Activated T-cell treated with anti-CD3 and anti-CD28 coated beads, Interleukin-2, amount 50 U/mL, for 24 hours (primary cell): ENCODE data around the gene LTC4S.

Experiments used
- DNase-seq: peaks from one replicate; pipeline ENCODE4 v3.0.0-alpha.2; 2020
- H3K27ac Mint-ChIP-seq: 2 replicates; pipeline ENCODE4 v1.8.0; 2020; ENCODE audit warnings: mild to moderate bottlenecking, mixed read lengths
- H3K27me3 Mint-ChIP-seq: 2 replicates; pipeline ENCODE4 v1.8.0; 2020; ENCODE audit warnings: mixed read lengths
- H3K36me3 Mint-ChIP-seq: 2 replicates; pipeline ENCODE4 v1.8.0; 2020; ENCODE audit warnings: low read depth, mixed read lengths
- H3K4me1 Mint-ChIP-seq: 2 replicates; pipeline ENCODE4 v1.8.0; 2020; ENCODE audit warnings: low read depth, mixed read lengths
- H3K4me3 Mint-ChIP-seq: 2 replicates; pipeline ENCODE4 v1.8.0; 2020; ENCODE audit warnings: mild to moderate bottlenecking, moderate library complexity, mixed read lengths
- H3K9me3 Mint-ChIP-seq: 2 replicates; pipeline ENCODE4 v1.8.0; 2020; ENCODE audit warnings: mixed read lengths

LTC4S gene

DNA sequence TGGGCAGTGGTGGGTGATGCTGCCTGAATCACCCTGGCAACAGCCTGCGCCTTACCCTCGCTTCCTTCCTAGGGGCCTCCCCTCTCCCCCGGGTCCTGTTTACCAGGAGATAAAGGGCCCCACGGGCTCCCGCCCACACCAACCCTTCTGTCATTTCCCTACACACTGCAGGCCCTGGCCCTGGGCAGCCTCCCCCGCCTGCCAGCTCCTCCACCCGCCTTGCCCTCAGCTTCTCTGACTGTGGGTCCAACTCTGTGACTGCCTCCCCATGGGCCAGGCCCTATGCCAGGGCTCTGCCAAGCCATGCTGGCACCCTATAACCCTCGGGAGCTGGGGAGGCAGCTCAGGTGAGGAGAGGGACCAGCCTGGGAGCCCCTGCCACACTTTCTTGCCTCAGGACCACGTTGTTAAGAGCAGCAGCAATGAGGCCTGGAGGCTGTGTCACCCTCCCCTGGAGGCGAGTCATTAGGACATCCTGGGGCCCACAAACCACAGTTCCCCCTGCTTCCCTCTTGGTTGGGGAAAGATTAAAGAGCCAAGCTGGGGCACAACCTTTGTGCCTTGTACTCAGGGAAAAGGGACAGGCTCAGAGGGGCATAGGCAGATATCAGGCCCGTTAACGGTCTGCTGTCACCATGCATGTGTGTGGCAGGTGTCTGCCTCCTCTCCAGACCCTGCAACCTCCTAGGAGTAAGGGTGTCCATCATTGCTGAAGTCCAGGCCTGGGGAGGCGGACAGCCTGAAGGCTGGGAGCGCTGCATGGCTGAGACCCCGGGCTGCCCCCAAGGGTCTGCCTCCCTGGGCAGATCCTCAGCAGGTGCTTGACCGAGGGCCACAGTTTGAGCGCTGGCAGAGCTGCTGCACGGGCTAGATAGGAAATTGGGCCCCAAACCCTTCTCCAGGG is 10.1 kb downstream of the LTC4S start:
- Mint-ChIP-seq H3K27me3 (no peaks in the 10 kb centered on the region), H3K36me3 (peaks cover 18% of the 10 kb centered on the region), H3K4me1 (peaks cover 39% of the 10 kb centered on the region), H3K4me3 (peak overlapping the region; percentile 83), H3K27ac (peak overlapping the region; percentile 81), H3K9me3 (no peaks in the 10 kb centered on the region)
- DNase-seq, result peak; percentile 68

DNA sequence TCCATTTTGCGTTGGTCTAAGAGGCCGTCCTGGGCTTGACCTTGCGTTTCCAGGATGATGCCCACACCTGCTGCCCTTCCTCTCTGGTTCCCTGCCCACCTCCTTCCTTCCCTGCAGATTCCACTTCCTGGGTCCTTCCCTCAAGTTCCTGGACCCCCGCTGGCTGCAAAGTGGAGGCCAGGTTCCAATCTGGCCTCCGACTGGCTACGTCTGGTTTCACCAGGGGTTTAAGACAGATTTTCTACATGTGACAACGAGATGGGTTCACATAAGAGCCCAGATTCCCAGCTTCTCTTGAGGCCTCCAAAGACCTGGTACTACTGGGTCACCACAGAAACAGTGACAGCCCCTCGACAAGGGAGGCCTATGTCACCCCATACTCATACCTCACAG is 10.8 kb downstream of the LTC4S start:
- Mint-ChIP-seq H3K4me3 (peak overlapping the region; percentile 83), H3K4me1 (peaks cover 39% of the 10 kb centered on the region), H3K36me3 (peaks cover 11% of the 10 kb centered on the region), H3K9me3 (no peaks in the 10 kb centered on the region), H3K27me3 (no peaks in the 10 kb centered on the region), H3K27ac (peak overlapping the region; percentile 44)
- no peak for DNase-seq

DNA sequence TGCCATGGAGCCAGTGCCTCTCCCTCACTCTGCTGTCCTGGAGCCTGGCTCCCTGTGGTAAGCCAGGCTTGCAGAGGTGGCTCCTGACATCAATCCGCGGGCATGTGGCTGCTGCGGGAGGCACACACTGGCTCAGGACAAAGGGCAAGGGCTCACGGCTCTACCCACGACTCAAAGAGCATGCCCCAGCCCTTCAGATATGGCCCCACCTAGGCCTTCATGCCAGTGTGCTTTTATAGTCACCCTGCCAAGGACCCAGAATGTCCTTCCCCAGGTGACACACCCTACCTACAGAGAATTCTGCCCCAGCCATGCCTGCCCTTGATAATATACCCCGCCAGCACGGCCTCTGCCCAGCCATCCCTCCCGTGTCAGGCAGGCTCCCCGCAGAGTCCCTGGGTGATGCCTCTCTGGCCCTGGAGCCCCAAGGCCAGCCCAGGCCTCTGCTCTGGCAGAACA is 11.3 kb downstream of the LTC4S start:
- Mint-ChIP-seq H3K27me3 (no peaks in the 10 kb centered on the region), H3K27ac (peak overlapping the region; percentile 81), H3K36me3 (peaks cover 7% of the 10 kb centered on the region), H3K9me3 (no peaks in the 10 kb centered on the region), H3K4me1 (peaks cover 39% of the 10 kb centered on the region), H3K4me3 (peak overlapping the region; percentile 83)
- DNase-seq, result no peak

DNA sequence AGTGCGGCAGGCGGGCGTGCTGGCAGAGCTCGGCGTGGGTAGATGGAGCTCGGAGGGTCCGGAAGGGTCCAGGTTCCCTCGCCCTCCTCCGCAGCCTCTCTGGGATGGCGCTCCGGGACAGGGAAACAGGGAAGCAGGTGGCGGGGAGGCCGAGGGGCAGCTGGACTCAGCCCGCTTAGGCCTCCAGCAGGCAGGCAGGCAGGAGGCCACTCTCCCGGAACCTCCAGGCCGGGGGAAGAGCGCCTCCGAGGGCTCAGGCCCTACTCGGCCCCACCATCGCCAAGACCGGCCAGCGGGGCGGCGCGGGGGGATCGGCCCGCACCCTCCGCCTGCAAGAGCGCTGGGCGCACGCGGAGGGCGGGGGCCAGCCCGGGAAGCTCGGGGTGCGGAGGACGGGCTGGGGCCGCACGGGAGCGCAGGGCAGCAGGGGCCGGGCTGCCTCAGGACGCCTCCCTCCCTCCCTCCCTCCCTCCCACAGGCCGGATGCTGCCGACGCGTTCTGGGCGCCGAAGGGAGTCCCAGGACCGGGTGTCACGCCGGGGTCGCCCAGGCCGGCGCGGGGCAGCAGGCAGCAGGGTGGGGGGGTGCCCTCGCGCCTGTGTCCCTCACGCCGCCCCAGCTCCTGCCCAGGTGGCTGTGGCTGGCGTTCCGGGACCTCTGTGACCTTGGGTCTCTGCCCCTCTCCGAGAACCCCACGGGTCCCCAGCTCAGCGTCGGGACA is 11.9 kb downstream of the LTC4S start:
- H3K27me3 Mint-ChIP-seq, result no peaks in the 10 kb centered on the region
- peaks cover 11% of the 10 kb centered on the region for H3K36me3 Mint-ChIP-seq
- no peak for DNase-seq
- H3K4me1 Mint-ChIP-seq, result peaks cover 39% of the 10 kb centered on the region
- peak overlapping the region; percentile 81 for H3K27ac Mint-ChIP-seq
- no peaks in the 10 kb centered on the region for H3K9me3 Mint-ChIP-seq
- peak overlapping the region; percentile 83 for H3K4me3 Mint-ChIP-seq

DNA sequence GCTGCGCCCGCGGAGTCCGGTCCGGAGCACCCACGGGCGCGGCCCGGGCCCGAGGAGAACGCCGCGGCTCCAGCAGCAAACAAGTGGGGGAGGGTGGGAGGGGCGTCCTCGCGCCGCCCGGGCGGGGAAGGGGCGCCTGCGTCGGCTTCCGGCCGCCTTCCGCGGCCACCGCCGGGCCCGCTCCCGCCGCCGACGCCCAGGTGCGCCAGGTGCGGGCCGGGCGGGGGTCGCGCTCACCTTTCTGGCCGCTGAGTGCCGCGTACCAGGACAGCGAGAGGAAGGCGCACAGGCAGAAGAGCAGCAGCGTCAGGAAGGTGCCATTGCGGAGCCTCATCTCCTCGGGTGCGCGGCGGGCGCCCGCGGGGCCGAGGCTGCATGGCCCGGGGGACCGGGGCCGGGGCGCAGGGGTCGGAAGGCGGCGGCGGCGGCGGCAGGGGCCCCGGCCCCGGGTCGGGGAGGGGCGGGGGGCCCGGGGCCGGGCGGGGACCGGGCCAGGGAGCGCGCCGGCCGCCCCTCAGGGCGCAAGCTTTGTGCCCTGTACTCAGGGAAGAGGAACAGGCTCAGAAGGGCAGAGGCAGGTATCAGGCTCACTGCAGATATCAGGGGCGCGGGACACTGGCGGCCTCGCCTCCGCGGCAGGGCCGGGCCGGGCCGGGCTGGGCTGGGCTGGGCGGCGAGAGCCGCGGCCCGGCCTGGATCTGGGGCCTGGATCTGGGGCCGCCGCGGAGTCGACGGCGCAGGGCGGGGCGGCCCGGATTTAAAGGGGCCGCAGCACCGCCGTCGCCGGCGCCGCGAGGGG is 12.7 kb downstream of the LTC4S start, which contains the start of gene MGAT4B:
TSS of gene MGAT4B (minus strand) at position 617 of the 799 bp plus-strand sequence. CDS start at position 334, 283 bp downstream.
- Mint-ChIP-seq H3K27ac (no peak within 1 kb of the TSS), H3K36me3 (peaks cover 11% of the 10 kb centered on the region), H3K27me3 (no peaks in the 10 kb centered on the region)

DNA sequence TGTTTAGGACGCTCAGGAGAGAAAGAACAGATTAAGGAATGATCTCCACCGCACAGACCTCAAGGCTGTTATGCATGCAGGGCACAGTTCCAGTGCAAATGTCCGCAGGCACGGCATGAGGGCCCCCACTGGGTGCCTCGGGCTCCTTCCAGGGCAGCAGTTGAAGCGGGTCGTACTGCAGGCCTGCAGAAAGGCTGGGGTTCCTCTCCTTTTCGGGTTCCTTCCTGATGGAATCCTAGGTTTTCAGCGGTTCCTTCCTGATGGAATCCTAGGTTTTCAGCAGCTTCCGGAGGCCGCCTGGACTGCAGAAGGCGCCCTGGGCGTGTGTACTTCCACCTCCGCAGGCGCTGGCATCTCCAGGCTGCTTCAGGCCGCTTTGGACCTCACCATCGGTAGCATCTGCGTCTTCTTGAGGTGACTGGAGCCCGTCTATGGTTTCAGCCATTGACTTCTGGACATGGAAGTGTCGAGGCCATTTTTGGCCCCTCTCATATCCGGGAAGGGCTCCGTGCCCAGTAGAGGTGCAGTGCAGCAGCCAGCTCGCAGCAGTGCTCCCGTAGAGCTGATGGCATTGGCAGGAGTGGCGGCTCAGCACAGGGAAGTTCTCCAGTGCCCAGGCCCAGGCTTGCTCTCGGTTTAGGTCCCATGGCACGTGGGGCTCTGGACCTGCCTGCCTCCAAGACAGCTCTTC is 18.5 kb downstream of the LTC4S start:
- no peak overlapping the region for H3K27ac Mint-ChIP-seq
- no peak overlapping the region for H3K4me3 Mint-ChIP-seq
- peaks cover 7% of the 10 kb centered on the region for H3K4me1 Mint-ChIP-seq
- peaks cover 42% of the 10 kb centered on the region for H3K36me3 Mint-ChIP-seq
- H3K9me3 Mint-ChIP-seq, result no peaks in the 10 kb centered on the region
- DNase-seq, result no peak
- peaks cover 4% of the 10 kb centered on the region for H3K27me3 Mint-ChIP-seq

More for the DNA sequence above, 12.7 kb downstream of the LTC4S start, which contains the start of gene MGAT4B:
- Mint-ChIP-seq H3K4me1 (peaks cover 39% of the 10 kb centered on the region), H3K4me3 (peak within 1 kb of the TSS; percentile 73), H3K9me3 (no peaks in the 10 kb centered on the region)
- peak; percentile 80 for DNase-seq

DNA sequence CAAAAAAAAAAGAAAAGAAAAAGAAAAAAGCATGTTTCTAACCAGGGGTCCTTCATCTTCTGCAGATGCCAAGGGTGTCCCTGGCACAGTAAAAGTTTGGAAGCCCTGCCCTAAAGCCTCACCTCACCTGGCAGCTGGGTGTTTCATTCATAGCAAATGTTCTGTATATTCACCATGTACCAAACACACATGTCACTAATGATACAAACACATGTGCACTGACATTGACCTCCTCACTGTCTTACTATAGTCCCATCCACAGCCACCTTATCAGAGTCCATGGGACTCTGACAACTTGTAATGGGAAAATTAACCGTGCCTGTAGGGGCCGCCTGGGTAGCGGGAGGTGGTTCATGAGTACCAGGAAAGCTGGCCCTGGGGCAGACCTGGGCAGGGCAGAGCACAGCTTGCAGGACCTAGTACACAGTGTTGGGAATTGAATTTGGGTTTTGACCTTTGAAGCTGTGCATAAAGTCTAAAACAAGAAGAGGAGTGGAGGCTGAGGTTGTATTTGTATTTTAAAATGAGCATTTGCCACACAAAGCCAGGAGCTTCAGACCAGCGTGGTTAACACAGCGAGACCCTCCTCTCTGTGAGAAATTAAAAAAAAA is 19.3 kb downstream of the LTC4S start:
- Mint-ChIP-seq H3K27me3 (peaks cover 4% of the 10 kb centered on the region), H3K4me1 (peaks cover 12% of the 10 kb centered on the region), H3K27ac (no peak overlapping the region), H3K36me3 (peaks cover 42% of the 10 kb centered on the region), H3K9me3 (no peaks in the 10 kb centered on the region), H3K4me3 (no peak overlapping the region)
- DNase-seq, result no peak

DNA sequence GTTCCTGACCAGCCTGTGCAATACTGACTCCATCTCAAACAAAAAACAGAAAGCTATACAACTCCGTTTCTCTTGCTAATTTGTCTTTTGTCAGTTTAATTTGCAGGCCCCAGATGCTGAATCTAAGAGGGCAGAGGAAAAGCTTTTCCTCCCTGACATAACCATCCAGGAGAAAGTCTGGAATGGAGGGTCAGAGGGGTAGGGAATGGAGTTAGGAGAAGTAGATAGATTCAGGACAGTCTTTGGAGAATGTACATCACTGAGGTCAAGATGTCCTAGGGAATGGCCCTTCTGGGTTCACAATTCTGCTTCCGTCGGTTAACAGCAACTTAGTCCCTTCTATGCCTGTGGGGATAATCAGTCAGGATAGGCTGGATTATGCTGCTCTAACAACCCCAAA is 20.3 kb downstream of the LTC4S start:
- no peaks in the 10 kb centered on the region for H3K9me3 Mint-ChIP-seq
- H3K36me3 Mint-ChIP-seq, result peaks cover 42% of the 10 kb centered on the region
- H3K4me3 Mint-ChIP-seq, result no peak overlapping the region
- DNase-seq, result no peak
- no peak overlapping the region for H3K27ac Mint-ChIP-seq
- peaks cover 17% of the 10 kb centered on the region for H3K4me1 Mint-ChIP-seq
- peaks cover 4% of the 10 kb centered on the region for H3K27me3 Mint-ChIP-seq

DNA sequence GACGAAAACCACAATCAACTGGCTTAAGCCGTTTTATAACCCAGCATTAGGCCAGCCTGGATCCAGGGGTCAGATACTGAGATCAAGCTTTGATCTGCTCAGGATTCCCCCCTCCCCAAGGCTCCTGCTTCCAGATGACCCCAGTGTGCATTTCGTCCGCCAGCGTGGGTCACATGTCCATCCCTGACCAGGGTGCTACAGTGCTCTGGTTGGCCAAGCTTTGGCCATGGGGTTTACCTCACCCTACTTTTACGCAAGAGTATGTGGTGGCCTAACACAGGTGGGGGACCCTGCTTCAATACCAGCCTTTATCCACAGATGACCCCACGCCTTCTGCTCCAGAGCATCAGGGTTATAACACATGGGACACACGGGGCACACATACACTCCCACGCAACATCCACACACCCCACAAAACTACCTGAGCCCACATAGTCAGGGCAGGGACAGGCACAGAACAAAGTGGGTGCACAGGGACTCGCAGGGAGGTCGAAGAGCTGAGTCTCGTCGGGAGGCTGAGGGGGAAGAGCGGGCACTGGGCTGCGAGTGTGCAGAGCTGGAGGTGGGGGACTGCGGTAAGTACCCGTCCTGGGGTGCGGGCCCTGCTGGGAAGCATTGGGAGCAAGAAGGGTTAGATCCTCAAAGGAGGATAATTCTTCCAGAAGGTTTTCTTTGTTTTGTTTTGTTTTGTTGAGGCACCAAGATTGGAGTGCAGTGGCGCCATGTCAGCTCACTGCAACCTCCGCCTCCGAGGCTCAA is 21.9 kb downstream of the LTC4S start:
- no peak for DNase-seq
- no peak overlapping the region for H3K27ac Mint-ChIP-seq
- peaks cover 30% of the 10 kb centered on the region for H3K4me1 Mint-ChIP-seq
- no peaks in the 10 kb centered on the region for H3K9me3 Mint-ChIP-seq
- H3K36me3 Mint-ChIP-seq, result peaks cover 38% of the 10 kb centered on the region
- no peak overlapping the region for H3K4me3 Mint-ChIP-seq
- peaks cover 4% of the 10 kb centered on the region for H3K27me3 Mint-ChIP-seq

DNA sequence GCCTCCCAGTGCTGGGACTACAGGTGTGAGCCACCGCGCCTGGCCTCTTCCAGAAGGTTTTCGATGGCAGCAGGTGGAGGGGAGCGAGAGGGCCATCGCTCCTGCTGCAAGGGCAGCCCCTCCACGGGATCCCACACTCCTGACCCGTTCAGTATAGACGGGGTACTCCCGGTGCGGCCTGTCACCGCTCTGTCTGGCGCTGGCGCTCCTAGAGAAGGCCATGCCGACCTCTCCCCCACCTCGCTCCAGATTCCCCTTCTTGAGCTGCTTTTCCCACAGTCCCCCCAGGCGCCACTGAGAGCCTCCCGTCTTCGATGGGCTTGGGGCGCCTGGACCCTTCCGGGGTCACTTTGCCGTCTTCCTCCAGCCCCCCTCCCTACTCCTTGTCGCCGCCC is 22.6 kb downstream of the LTC4S start:
- Mint-ChIP-seq H3K27me3 (peaks cover 4% of the 10 kb centered on the region), H3K4me3 (no peak overlapping the region), H3K27ac (no peak overlapping the region), H3K9me3 (no peaks in the 10 kb centered on the region), H3K4me1 (peaks cover 30% of the 10 kb centered on the region), H3K36me3 (peaks cover 37% of the 10 kb centered on the region)
- no peak for DNase-seq

DNA sequence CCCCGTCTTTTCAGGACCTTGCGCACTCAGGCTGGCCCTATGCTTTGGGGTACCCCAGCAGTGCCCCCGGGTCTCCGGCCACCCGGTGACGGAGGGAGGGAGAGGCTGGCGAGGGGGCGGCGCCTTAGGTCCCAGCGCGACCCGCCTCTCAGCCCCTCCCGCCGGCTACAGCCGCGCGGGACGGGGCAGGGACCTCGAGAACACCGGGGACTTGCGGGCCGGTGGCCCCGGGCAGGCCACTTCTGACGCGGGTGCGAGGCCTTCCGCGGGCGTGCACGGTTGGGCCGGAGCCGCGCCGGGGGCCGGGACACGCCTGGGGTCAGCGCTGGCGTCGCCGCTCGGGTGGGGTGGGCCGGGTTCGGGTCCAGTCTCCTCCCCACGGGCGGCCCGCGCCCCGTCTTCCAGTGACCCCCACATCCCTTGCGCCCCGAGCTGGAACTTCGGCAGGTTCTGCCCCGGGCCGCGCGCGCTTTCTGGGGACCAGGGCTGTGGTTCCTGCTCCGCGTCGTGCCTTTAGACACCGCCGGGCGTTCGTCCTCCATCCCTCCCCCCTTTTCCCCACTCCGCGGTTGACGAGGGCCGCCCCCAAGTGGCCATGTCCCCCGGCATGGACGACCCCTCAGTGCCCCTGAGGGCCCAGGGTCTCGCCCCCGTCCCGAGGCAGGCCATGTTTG is 23.1 kb downstream of the LTC4S start:
- H3K4me1 Mint-ChIP-seq, result peaks cover 35% of the 10 kb centered on the region
- no peaks in the 10 kb centered on the region for H3K9me3 Mint-ChIP-seq
- H3K36me3 Mint-ChIP-seq, result peaks cover 37% of the 10 kb centered on the region
- H3K27ac Mint-ChIP-seq, result no peak overlapping the region
- no peak for DNase-seq
- H3K4me3 Mint-ChIP-seq, result peak overlapping the region; percentile 20
- H3K27me3 Mint-ChIP-seq, result peaks cover 4% of the 10 kb centered on the region

DNA sequence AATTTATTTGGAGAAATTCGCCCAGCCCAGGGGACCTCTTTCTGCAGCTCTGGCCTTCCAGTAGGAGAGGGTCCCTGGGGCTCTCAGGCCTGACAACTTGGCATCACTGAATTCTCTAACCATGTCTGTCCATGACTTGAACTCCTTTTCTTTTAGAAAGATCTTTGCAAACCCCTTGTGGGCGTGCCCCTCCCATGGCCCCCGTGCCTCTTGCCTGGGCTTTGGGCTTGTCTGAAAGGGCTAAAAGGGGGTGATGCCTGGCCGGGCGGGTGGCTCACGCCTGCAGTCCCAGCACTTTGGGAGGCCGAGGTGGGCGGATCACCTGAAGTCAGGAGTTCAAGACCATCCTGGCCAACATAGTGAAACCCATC is 23.7 kb downstream of the LTC4S start:
- DNase-seq, result no peak
- Mint-ChIP-seq H3K9me3 (no peaks in the 10 kb centered on the region), H3K27me3 (peaks cover 4% of the 10 kb centered on the region), H3K4me3 (peak overlapping the region; percentile 20), H3K27ac (no peak overlapping the region), H3K36me3 (peaks cover 37% of the 10 kb centered on the region), H3K4me1 (peaks cover 40% of the 10 kb centered on the region)
